GM06990 (cell line): ENCODE measurements around the gene SCRT2.

Experiments used
- DNase-seq: peaks from one replicate; pipeline ENCODE4 v3.0.0-alpha.2; 2011; ENCODE audit not compliant: insufficient read length; ENCODE audit errors: extremely low read depth
- H3K27me3 ChIP-seq: replicated peaks from 2 replicates; pipeline ENCODE4 v1.6.0; 2011; ENCODE audit warnings: low read length; ENCODE audit not compliant: control insufficient read depth, insufficient read depth
- H3K36me3 ChIP-seq: 2 replicates; pipeline ENCODE4 v1.5.1; 2011; ENCODE audit warnings: low read length; ENCODE audit not compliant: control insufficient read depth, insufficient read depth
- H3K4me3 ChIP-seq: replicated peaks from 2 replicates; pipeline ENCODE4 v1.5.1; 2011; ENCODE audit warnings: low read depth, mild to moderate bottlenecking, control low read depth, low read length
- CTCF ChIP-seq: IDR thresholded peaks from 2 replicates; pipeline ENCODE4 v1.5.1; 2011; ENCODE audit warnings: low read length, control low read depth, mild to moderate bottlenecking, inconsistent platforms; ENCODE audit not compliant: insufficient read depth, poor library complexity, severe bottlenecking

The SCRT2 gene

GRCh38 chr20:676315-676937, 824 bp upstream of the SCRT2 start:
- Histone ChIP-seq H3K4me3 (no peak overlapping the region), H3K27me3 (peaks cover 1% of the 10 kb centered on the region; the same call in 1 of the 2 replicates)

GRCh38 chr20:675033-675452, 559 bp downstream of the SCRT2 start:
- peaks cover 1% of the 10 kb centered on the region; the same call in 1 of the 2 replicates for H3K27me3 ChIP-seq
- no peak for DNase-seq
- H3K4me3 ChIP-seq, result no peak overlapping the region
- TF ChIP-seq CTCF, result no peak
- no peaks in the 10 kb centered on the region for H3K36me3 ChIP-seq

More at GRCh38 chr20:676315-676937, 824 bp upstream of the SCRT2 start:
- DNase-seq, result no peak
- H3K36me3 ChIP-seq, result no peaks in the 10 kb centered on the region
- no peak for TF ChIP-seq CTCF

- no peak for TF ChIP-seq CTCF
These were observed 2.0 kb downstream of the SCRT2 start for GRCh38 chr20:673603-674001.

GRCh38 chr20:672963-673602, 2.5 kb downstream of the SCRT2 start:
- no peak for DNase-seq
- TF ChIP-seq CTCF, result peak; percentile 43
- Histone ChIP-seq H3K27me3 (peaks cover 1% of the 10 kb centered on the region; the same call in 1 of the 2 replicates), H3K36me3 (no peaks in the 10 kb centered on the region), H3K4me3 (no peak overlapping the region)

More at GRCh38 chr20:673603-674001, 2.0 kb downstream of the SCRT2 start:
- Histone ChIP-seq H3K27me3 (peaks cover 1% of the 10 kb centered on the region; the same call in 1 of the 2 replicates), H3K4me3 (no peak overlapping the region), H3K36me3 (no peaks in the 10 kb centered on the region)
- no peak for DNase-seq

- no peak for TF ChIP-seq CTCF
- no peaks in the 10 kb centered on the region for H3K36me3 ChIP-seq
- no peak for DNase-seq
- H3K4me3 ChIP-seq, result no peak overlapping the region
- peaks cover 1% of the 10 kb centered on the region; the same call in 1 of the 2 replicates for H3K27me3 ChIP-seq
These were observed 4.2 kb downstream of the SCRT2 start for GRCh38 chr20:671252-672030.
